PC-3 (cell line): ENCODE measurements around the gene EPB41L4B. TPM values are rescaled to one million over a fixed set of nuclear protein-coding genes. Genes with fewer than 3 reads are reported as not detected.
"Not testable (repeated sequence)": the region's sequence is repeated elsewhere in the genome, so short reads cannot be mapped to it uniquely, and the experiment has no call there.

Experiments used
- ATAC-seq: fragments of 200-7000 bp; cut with Tn5 transposase; 2 replicates; pipeline ENCODE4 v1.9.1; 2020; ENCODE audit warnings: mild to moderate bottlenecking, moderate library complexity
- BruUV-seq: library from RNA; stranded (reverse); fragments of 400-500 nt; replicated peaks from 2 replicates; lab custom pipeline; 2021; lab: Mats Ljungman, UMichigan
- CTCF ChIA-PET: fragments of 300-600 bp; sonication (Branson Sonifier 250); formaldehyde crosslinking; loops from one replicate; lab custom pipeline; 2022; ENCODE audit warnings: antibody characterized with exemption; lab: Charles Lee
- POLR2A ChIA-PET: fragments of 300-600 bp; sonication (Branson Sonifier 250); formaldehyde crosslinking; loops from one replicate; lab custom pipeline; 2022; ENCODE audit warnings: antibody characterized with exemption; ENCODE audit not compliant: unreplicated experiment; lab: Charles Lee
- DNase-seq: peaks from one replicate; pipeline ENCODE4 v3.0.0-alpha.2; 2015
- H2AFZ ChIP-seq: fragments of 300-600 bp; sonication (generic); 2 replicates; pipeline ENCODE4 v1.6.0; 2016; ENCODE audit warnings: antibody characterized with exemption, low read length
- H3F3A ChIP-seq: fragments of 300-600 bp; sonication (generic); one replicate; pipeline ENCODE4 v1.6.0; 2017; ENCODE audit warnings: antibody characterized with exemption, low read length, control low read depth, mild to moderate bottlenecking; ENCODE audit not compliant: unreplicated experiment
- H3K27ac ChIP-seq: fragments of 300-600 bp; sonication (generic); 2 replicates; pipeline ENCODE4 v1.5.1; 2016; ENCODE audit warnings: mild to moderate bottlenecking, low read length
- H3K27me3 ChIP-seq: fragments of 300-600 bp; sonication (generic); 2 replicates; pipeline ENCODE4 v1.6.1; 2016; ENCODE audit warnings: low read length, mixed read lengths
- H3K36me3 ChIP-seq: fragments of 300-600 bp; sonication (generic); 2 replicates; pipeline ENCODE4 v1.6.1; 2016; ENCODE audit warnings: low read depth, mixed run types, low read length, mixed read lengths
- H3K4me1 ChIP-seq: fragments of 300-600 bp; sonication (generic); 2 replicates; pipeline ENCODE4 v1.5.1; 2016; ENCODE audit warnings: low read length; ENCODE audit not compliant: insufficient read depth
- H3K4me2 ChIP-seq: fragments of 300-600 bp; sonication (generic); 2 replicates; pipeline ENCODE4 v1.6.0; 2016; ENCODE audit warnings: low read length
- H3K4me3 ChIP-seq: fragments of 300-600 bp; sonication (generic); 2 replicates; pipeline ENCODE4 v1.5.1; 2016; ENCODE audit warnings: mild to moderate bottlenecking, low read length, mixed read lengths
- H3K79me2 ChIP-seq: fragments of 300-600 bp; sonication (generic); 2 replicates; pipeline ENCODE4 v1.6.1; 2017; ENCODE audit warnings: low read length, mixed read lengths
- H3K9ac ChIP-seq: fragments of 300-600 bp; sonication (generic); 2 replicates; pipeline ENCODE4 v1.6.0; 2016; ENCODE audit warnings: mild to moderate bottlenecking, low read length
- H3K9me2 ChIP-seq: fragments of 300-600 bp; sonication (generic); replicated peaks from 2 replicates; pipeline ENCODE4 v1.6.1; 2016; ENCODE audit warnings: mixed run types, low read length, mixed read lengths
- H3K9me3 ChIP-seq: fragments of 300-600 bp; sonication (generic); 2 replicates; pipeline ENCODE4 v1.6.1; 2016; ENCODE audit warnings: low read length, mixed read lengths
- H4K20me1 ChIP-seq: fragments of 300-600 bp; sonication (generic); 2 replicates; pipeline ENCODE4 v1.6.1; 2016; ENCODE audit warnings: low read length, mixed read lengths
- EZH2 ChIP-seq: fragments of 300-600 bp; sonication (generic); IDR thresholded peaks from one replicate; pipeline ENCODE4 v1.6.1; 2017; ENCODE audit warnings: antibody characterized with exemption, mild to moderate bottlenecking, low read length; ENCODE audit not compliant: unreplicated experiment
- EZH2phosphoT487 ChIP-seq: fragments of 300-600 bp; sonication (generic); IDR thresholded peaks from 2 replicates; pipeline ENCODE4 v1.6.1; 2018; ENCODE audit warnings: mild to moderate bottlenecking, antibody characterized with exemption, low read length, borderline replicate concordance
- intact Hi-C: fragments of 100-400 bp; cut with micrococcal nuclease; formaldehyde crosslinking; loops from 2 replicates; pipeline ENCODE4 v1.9.0; 2023
- total RNA-seq: library from RNA; depleted of rRNA; stranded (reverse); fragments of >200 nt; gene quantifications from 2 replicates; pipeline ENCODE4 v1.2.3, GENCODE V29; 2014
- TF ChIP-seq, protein P1 (sequence below): fragments of 300-600 bp; sonication (generic); conservative IDR thresholded peaks from 2 replicates; pipeline ENCODE4 v1.5.1; 2017; ENCODE audit warnings: antibody characterized with exemption, low read depth, mild to moderate bottlenecking, low read length

The EPB41L4B gene
- total RNA-seq, 1 experiment from 2014 or later: 11.2 TPM

GRCh38 chr9:109225629-109226028 is 95.2 kb downstream of the EPB41L4B start:
- intact Hi-C loops: no loop called here
- TF ChIP-seq, protein P1, sequence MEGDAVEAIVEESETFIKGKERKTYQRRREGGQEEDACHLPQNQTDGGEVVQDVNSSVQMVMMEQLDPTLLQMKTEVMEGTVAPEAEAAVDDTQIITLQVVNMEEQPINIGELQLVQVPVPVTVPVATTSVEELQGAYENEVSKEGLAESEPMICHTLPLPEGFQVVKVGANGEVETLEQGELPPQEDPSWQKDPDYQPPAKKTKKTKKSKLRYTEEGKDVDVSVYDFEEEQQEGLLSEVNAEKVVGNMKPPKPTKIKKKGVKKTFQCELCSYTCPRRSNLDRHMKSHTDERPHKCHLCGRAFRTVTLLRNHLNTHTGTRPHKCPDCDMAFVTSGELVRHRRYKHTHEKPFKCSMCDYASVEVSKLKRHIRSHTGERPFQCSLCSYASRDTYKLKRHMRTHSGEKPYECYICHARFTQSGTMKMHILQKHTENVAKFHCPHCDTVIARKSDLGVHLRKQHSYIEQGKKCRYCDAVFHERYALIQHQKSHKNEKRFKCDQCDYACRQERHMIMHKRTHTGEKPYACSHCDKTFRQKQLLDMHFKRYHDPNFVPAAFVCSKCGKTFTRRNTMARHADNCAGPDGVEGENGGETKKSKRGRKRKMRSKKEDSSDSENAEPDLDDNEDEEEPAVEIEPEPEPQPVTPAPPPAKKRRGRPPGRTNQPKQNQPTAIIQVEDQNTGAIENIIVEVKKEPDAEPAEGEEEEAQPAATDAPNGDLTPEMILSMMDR: no peak
- TF ChIP-seq EZH2phosphoT487: no peak
- no peak for TF ChIP-seq EZH2
- CTCF ChIA-PET: interaction anchor here (0.8 kb wide), 1 partner anchor 19 kb away, joined by 3 read pairs; no protein-coding TSS in a partner anchor
- H2AFZ ChIP-seq: no peak overlapping the region
- POLR2A ChIA-PET: no interaction called here
- H3F3A ChIP-seq: no peaks in the 10 kb centered on the region
- H3K27ac ChIP-seq: no peak overlapping the region
- no peak overlapping the region for H3K4me3 ChIP-seq
- BruUV-seq: no TSS peak
- H3K4me2 ChIP-seq: no peak overlapping the region
- H3K79me2 ChIP-seq: no peaks in the 10 kb centered on the region
- ATAC-seq: no peak
- no peak overlapping the region for H3K9ac ChIP-seq
- no peaks in the 10 kb centered on the region for H3K27me3 ChIP-seq
- H3K9me2 ChIP-seq: no peaks in the 10 kb centered on the region
- H3K36me3 ChIP-seq: no peaks in the 10 kb centered on the region
- H4K20me1 ChIP-seq: no peaks in the 10 kb centered on the region
- H3K4me1 ChIP-seq: no peaks in the 10 kb centered on the region
- DNase-seq: no peak
- no peaks in the 10 kb centered on the region for H3K9me3 ChIP-seq

GRCh38 chr9:109224751-109225150 is 96.1 kb downstream of the EPB41L4B start:
- no peak overlapping the region for H3K4me2 ChIP-seq
- no peak for DNase-seq
- H3K9me2 ChIP-seq: no peaks in the 10 kb centered on the region
- BruUV-seq: no TSS peak
- no peaks in the 10 kb centered on the region for H4K20me1 ChIP-seq
- H3K27me3 ChIP-seq: no peaks in the 10 kb centered on the region
- H3K36me3 ChIP-seq: no peaks in the 10 kb centered on the region
- CTCF ChIA-PET: no interaction called here
- no peak for ATAC-seq
- H2AFZ ChIP-seq: no peak overlapping the region
- no peak for TF ChIP-seq EZH2
- no peak for TF ChIP-seq EZH2phosphoT487
- TF ChIP-seq, protein P1: no peak
- POLR2A ChIA-PET: no interaction called here
- no peak overlapping the region for H3K9ac ChIP-seq
- H3K4me1 ChIP-seq: no peaks in the 10 kb centered on the region
- H3F3A ChIP-seq: no peaks in the 10 kb centered on the region
- H3K79me2 ChIP-seq: no peaks in the 10 kb centered on the region
- H3K4me3 ChIP-seq: no peak overlapping the region
- no peak overlapping the region for H3K27ac ChIP-seq
- no peaks in the 10 kb centered on the region for H3K9me3 ChIP-seq
- intact Hi-C loops: no loop called here

- H3K27ac ChIP-seq, H3K4me3 ChIP-seq, ATAC-seq, CTCF ChIA-PET, BruUV-seq, H3F3A ChIP-seq, H3K27me3 ChIP-seq, H3K4me2 ChIP-seq, H3K79me2 ChIP-seq, H3K4me1 ChIP-seq, H3K9me2 ChIP-seq, DNase-seq, intact Hi-C loops, H3K36me3 ChIP-seq, H3K9me3 ChIP-seq, H3K9ac ChIP-seq, POLR2A ChIA-PET, H2AFZ ChIP-seq, H4K20me1 ChIP-seq: not testable (repeated sequence)
These were observed 102.6 kb downstream of the EPB41L4B start for GRCh38 chr9:109218242-109218641.
